NCI-H2107 (cell line): ENCODE results near the gene ZBTB17.
"Not testable (repeated sequence)": the region's sequence is repeated elsewhere in the genome, so short reads cannot be mapped to it uniquely, and the experiment has no call there.

Experiments
- DNase-seq: peaks from one replicate; lab custom pipeline; 2025; lab: John Stamatoyannopoulos, UW

The ZBTB17 gene

GRCh38 chr1:15896841-15897610 is 78.9 kb downstream of the ZBTB17 start:
- not testable (repeated sequence) for DNase-seq

GRCh38 chr1:15895233-15895632 is 80.7 kb downstream of the ZBTB17 start:
- DNase-seq: no peak

- DNase-seq: not testable (repeated sequence)
These were observed 82.9 kb downstream of the ZBTB17 start for GRCh38 chr1:15892857-15893599.
